Fibroblast of lung (primary cell): ENCODE results near the gene TRIM15. TPM values are rescaled to one million over a fixed set of nuclear protein-coding genes. Genes with fewer than 3 reads are reported as not detected.

Source experiments
- DNase-seq, 2 donors: peaks; one replicate each; pipeline versions ENCODE4 v3.0.0 to v3.0.0-alpha.2; 2010; ENCODE audit warnings: low read depth in 2 of 2
- H2AFZ ChIP-seq: 2 replicates; pipeline ENCODE4 v1.5.1; 2012; ENCODE audit warnings: low read length, control low read depth, inconsistent platforms
- H3K27ac ChIP-seq: 2 replicates; pipeline ENCODE4 v1.5.1; 2011; ENCODE audit warnings: low read length, control low read depth; ENCODE audit not compliant: insufficient read depth
- H3K27me3 ChIP-seq: 2 replicates; pipeline ENCODE4 v1.5.1; 2011; ENCODE audit warnings: mild to moderate bottlenecking, low read length; ENCODE audit not compliant: control insufficient read depth, insufficient read depth
- H3K36me3 ChIP-seq: 2 replicates; pipeline ENCODE4 v1.5.1; 2011; ENCODE audit warnings: low read length; ENCODE audit not compliant: control insufficient read depth, insufficient read depth
- H3K4me1 ChIP-seq: 2 replicates; pipeline ENCODE4 v1.5.1; 2011; ENCODE audit warnings: low read length; ENCODE audit not compliant: control insufficient read depth, insufficient read depth; ENCODE audit errors: extremely low read depth
- H3K4me2 ChIP-seq: 2 replicates; pipeline ENCODE4 v1.5.1; 2011; ENCODE audit warnings: low read length, control low read depth; ENCODE audit not compliant: insufficient read depth; ENCODE audit errors: extremely low read depth
- H3K4me3 ChIP-seq, 4 experiments: fragments of 200-600 bp in 1 of 4; sonication (generic) in 1 of 4; replicated peaks in 1 of 4; 2 replicates each; pipeline ENCODE4 v1.5.1; 2011 to 2016; ENCODE audit warnings: low read length in 4 of 4, low read depth in 3 of 4, mild to moderate bottlenecking in 3 of 4, control low read depth in 2 of 4, inconsistent platforms in 1 of 4, mixed read lengths in 1 of 4; ENCODE audit not compliant: insufficient read depth in 1 of 4; ENCODE audit errors: control extremely low read depth in 1 of 4
- H3K79me2 ChIP-seq: 2 replicates; pipeline ENCODE4 v1.5.1; 2012; ENCODE audit warnings: mild to moderate bottlenecking, low read length, inconsistent platforms; ENCODE audit not compliant: control insufficient read depth, insufficient read depth
- H3K9ac ChIP-seq: 2 replicates; pipeline ENCODE4 v1.5.1; 2011; ENCODE audit warnings: mild to moderate bottlenecking, low read length, control low read depth; ENCODE audit not compliant: insufficient read depth
- H3K9me3 ChIP-seq: 2 replicates; pipeline ENCODE4 v1.5.1; 2012; ENCODE audit warnings: low read depth, low read length; ENCODE audit not compliant: control insufficient read depth, insufficient read depth
- H4K20me1 ChIP-seq: 2 replicates; pipeline ENCODE4 v1.5.1; 2011; ENCODE audit warnings: low read length; ENCODE audit not compliant: control insufficient read depth, insufficient read depth; ENCODE audit errors: extremely low read depth
- CTCF ChIP-seq, 2 donors: IDR thresholded peaks in 1 of 2; conservative IDR thresholded peaks in 1 of 2; 1 replicate in 1 of 2; 2 replicates in 1 of 2; pipeline ENCODE4 v1.5.1; 2011 to 2012; ENCODE audit warnings: low read length in 2 of 2, control low read depth in 1 of 2, inconsistent platforms in 1 of 2, low read depth in 1 of 2, mild to moderate bottlenecking in 1 of 2
- EZH2 ChIP-seq: IDR thresholded peaks from 2 replicates; pipeline ENCODE4 v1.5.1; 2012; ENCODE audit warnings: low read length, control low read depth, mild to moderate bottlenecking; ENCODE audit errors: missing control alignments
- polyA plus RNA-seq, 2 donors: library from polyadenylated mRNA; depleted of rRNA in 1 of 2; stranded (reverse) in 1 of 2; unstranded in 1 of 2; fragments of >200 nt; gene quantifications; 2 replicates each; pipeline ENCODE4 v1.2.1, GENCODE V29; 2011 to 2012; ENCODE audit warnings: missing spikeins in 1 of 2
- total RNA-seq: library from RNA; depleted of rRNA; stranded (reverse); fragments of >200 nt; gene quantifications from 2 replicates; pipeline ENCODE4 v1.2.1, GENCODE V29; 2014

Gene TRIM15
- total and polyA plus RNA-seq, 2 donors (not counting 1 experiment from before 2014, with no cell fraction given), result not detected

GRCh38 chr6:30169658-30170614 is 6.6 kb downstream of the TRIM15 start:
- H3K4me2 ChIP-seq, result no peak overlapping the region
- no peak overlapping the region for H3K9ac ChIP-seq
- no peaks in the 10 kb centered on the region for H3K36me3 ChIP-seq
- peak; percentile 36 to 63 for DNase-seq
- H3K4me1 ChIP-seq, result no peaks in the 10 kb centered on the region
- no peaks in the 10 kb centered on the region for H3K79me2 ChIP-seq
- peaks cover 41% of the 10 kb centered on the region for H3K27me3 ChIP-seq
- no peak overlapping the region for H3K4me3 ChIP-seq
- H2AFZ ChIP-seq, result no peak overlapping the region
- no peaks in the 10 kb centered on the region for H4K20me1 ChIP-seq
- H3K27ac ChIP-seq, result no peak overlapping the region
- TF ChIP-seq CTCF (conservative IDR thresholded peaks at IDR 0.05 in 1 of 2, IDR thresholded peaks at IDR 0.05 in 1 of 2; ENCODE audit: low read depth in 1 of 2, low read length in 2 of 2) (peak; percentile 84 to 88), EZH2 (no peak)
- H3K9me3 ChIP-seq, result no peaks in the 10 kb centered on the region

- no peak overlapping the region for H3K4me3 ChIP-seq
- H3K27ac ChIP-seq, result no peak overlapping the region
- H3K4me1 ChIP-seq, result no peaks in the 10 kb centered on the region
- H2AFZ ChIP-seq, result no peak overlapping the region
- no peaks in the 10 kb centered on the region for H3K79me2 ChIP-seq
- TF ChIP-seq CTCF (conservative IDR thresholded peaks at IDR 0.05 in 1 of 2, IDR thresholded peaks at IDR 0.05 in 1 of 2; ENCODE audit: low read depth in 1 of 2, low read length in 2 of 2) (no peak), EZH2 (peak; percentile 77)
- peak; percentile 8 to 12 for DNase-seq
- no peak overlapping the region for H3K4me2 ChIP-seq
- H3K36me3 ChIP-seq, result no peaks in the 10 kb centered on the region
- H4K20me1 ChIP-seq, result no peaks in the 10 kb centered on the region
- H3K9me3 ChIP-seq, result no peaks in the 10 kb centered on the region
- peaks cover 47% of the 10 kb centered on the region for H3K27me3 ChIP-seq
- no peak overlapping the region for H3K9ac ChIP-seq
Measured at GRCh38 chr6:30171677-30172471, 8.5 kb downstream of the TRIM15 start.

- Histone ChIP-seq H3K4me1 (no peaks in the 10 kb centered on the region), H3K4me2 (no peak overlapping the region), H3K9me3 (no peaks in the 10 kb centered on the region), H3K4me3 (no peak overlapping the region), H2AFZ (no peak overlapping the region), H3K27me3 (peaks cover 41% of the 10 kb centered on the region), H3K27ac (no peak overlapping the region), H3K36me3 (no peaks in the 10 kb centered on the region), H3K9ac (no peak overlapping the region), H3K79me2 (no peaks in the 10 kb centered on the region), H4K20me1 (no peaks in the 10 kb centered on the region)
- TF ChIP-seq EZH2 (no peak), CTCF (conservative IDR thresholded peaks at IDR 0.05 in 1 of 2, IDR thresholded peaks at IDR 0.05 in 1 of 2; ENCODE audit: low read depth in 1 of 2, low read length in 2 of 2) (no peak)
- DNase-seq, result no peak
Measured at GRCh38 chr6:30172681-30173080, 9.3 kb downstream of the TRIM15 start.
